K562 (cell line): ENCODE results near the gene PPP1R12C. TPM values are rescaled to one million over a fixed set of nuclear protein-coding genes. Genes with fewer than 3 reads are reported as not detected.

Experiments
- ATAC-seq: fragments of 200-7000 bp; cut with Tn5 transposase; 3 replicates; pipeline ENCODE4 v1.9.1; 2020; ENCODE audit warnings: moderate library complexity
- BruUV-seq: library from RNA; stranded (reverse); fragments of 400-500 nt; replicated peaks from 2 replicates; lab custom pipeline; 2021; lab: Mats Ljungman, UMichigan
- CTCF ChIA-PET: fragments of 300-600 bp; formaldehyde crosslinking; extraction: SDS; loops from one replicate; lab custom pipeline; 2021; ENCODE audit warnings: low intra/inter-chr PET ratio; lab: Yijun Ruan, JAX
- POLR2A ChIA-PET: fragments of 300-600, 350-650 bp; sonication (Branson Sonifier 250); formaldehyde crosslinking; extraction: SDS; loops from one replicate; lab custom pipeline; 2021; ENCODE audit warnings: antibody characterized with exemption, inconsistent platforms; lab: Yijun Ruan, JAX
- DNase-seq, 4 experiments: peaks; one replicate each; pipeline versions ENCODE4 v3.0.0 to v3.0.0-alpha.2; 2011 to 2018; ENCODE audit warnings: low spot score in 3 of 4, mixed read lengths in 3 of 4; ENCODE audit errors: extremely low read depth in 1 of 4
- FAIRE-seq: peaks from 2 replicates; lab custom pipeline; 2011; peaks lifted over from hg19 to GRCh38; lab: Jason Lieb, UNC
- H2AFZ ChIP-seq: 2 replicates; pipeline ENCODE4 v1.6.0; 2011; ENCODE audit warnings: low read depth, low read length, control low read depth, inconsistent platforms
- H3K27ac ChIP-seq: fragments of 200-600 bp; 3 replicates; pipeline ENCODE4 v1.8.0; 2011; ENCODE audit warnings: low read depth, mild to moderate bottlenecking, control low read depth, inconsistent platforms, low read length, moderate library complexity, mixed read lengths; ENCODE audit errors: extremely low read depth
- H3K27me3 ChIP-seq, 2 experiments: fragments of 300-600 bp in 1 of 2; 2 replicates in 1 of 2; 3 replicates in 1 of 2; pipeline versions ENCODE4 v1.6.0 to v1.8.0; 2011; ENCODE audit warnings: inconsistent platforms in 2 of 2, low read length in 2 of 2, mild to moderate bottlenecking in 1 of 2, mixed read lengths in 1 of 2, moderate library complexity in 1 of 2; ENCODE audit not compliant: control insufficient read depth in 2 of 2, insufficient read depth in 2 of 2
- H3K36me3 ChIP-seq: fragments of 300-600 bp; 3 replicates; pipeline ENCODE4 v1.8.0; 2011; ENCODE audit warnings: mild to moderate bottlenecking, low read length, inconsistent platforms; ENCODE audit not compliant: control insufficient read depth, insufficient read depth
- H3K4me1 ChIP-seq, 2 experiments: fragments of 200-600 bp in 1 of 2; replicated peaks in 1 of 2; 2 replicates in 1 of 2; 3 replicates in 1 of 2; pipeline versions ENCODE4 v1.5.1 to v1.8.0; 2011; ENCODE audit warnings: inconsistent platforms in 2 of 2, low read length in 2 of 2, mild to moderate bottlenecking in 1 of 2, mixed read lengths in 1 of 2, moderate library complexity in 1 of 2; ENCODE audit not compliant: control insufficient read depth in 2 of 2, insufficient read depth in 2 of 2
- H3K4me2 ChIP-seq: 2 replicates; pipeline ENCODE4 v1.6.1; 2011; ENCODE audit warnings: low read length, control low read depth, inconsistent platforms, mixed read lengths; ENCODE audit not compliant: insufficient read depth
- H3K4me3 ChIP-seq: fragments of 200-600 bp; sonication (generic), shearing (Covaris generic); 2 replicates; pipeline ENCODE4 v1.5.1; 2016; ENCODE audit warnings: control low read depth, inconsistent platforms
- H3K79me2 ChIP-seq: fragments of 200-600 bp; 3 replicates; pipeline ENCODE4 v1.8.0; 2011; ENCODE audit warnings: low read length, inconsistent platforms; ENCODE audit not compliant: control insufficient read depth, insufficient read depth
- H3K9ac ChIP-seq, 2 experiments: 2 replicates each; pipeline versions ENCODE4 v1.6.0 to v1.6.1; 2011; ENCODE audit warnings: low read depth in 2 of 2, low read length in 2 of 2, control low read depth in 1 of 2, inconsistent platforms in 1 of 2, mild to moderate bottlenecking in 1 of 2, mixed read lengths in 1 of 2; ENCODE audit not compliant: insufficient read depth in 1 of 2
- H3K9me1 ChIP-seq: one replicate; pipeline ENCODE4 v1.6.0; 2011; ENCODE audit warnings: inconsistent platforms, mild to moderate bottlenecking, low read length, moderate library complexity; ENCODE audit not compliant: control insufficient read depth, insufficient read depth
- H3K9me3 ChIP-seq: replicated peaks from 2 replicates; pipeline ENCODE4 v1.5.1; 2011; ENCODE audit warnings: low read depth, low read length, inconsistent platforms; ENCODE audit not compliant: control insufficient read depth, insufficient read depth
- H4K20me1 ChIP-seq: replicated peaks from 2 replicates; pipeline ENCODE4 v1.6.1; 2011; ENCODE audit warnings: low read length, inconsistent platforms, mixed read lengths; ENCODE audit not compliant: control insufficient read depth, insufficient read depth
- GATAD2A ChIP-seq: fragments of 450-650 bp; IDR thresholded peaks from 2 replicates; pipeline ENCODE4 v1.6.1; 2017
- POLR2A ChIP-seq: fragments of 450-650 bp; conservative IDR thresholded peaks from 2 replicates; pipeline ENCODE4 v1.6.1; 2016
- POLR2G ChIP-seq: fragments of 200-400 bp; formaldehyde crosslinking; IDR thresholded peaks from 2 replicates; pipeline ENCODE4 v1.6.1; 2017; ENCODE audit warnings: low read depth, mild to moderate bottlenecking, antibody characterized with exemption, low read length, moderate library complexity
- SMARCA4 ChIP-seq: fragments of 450-650 bp; IDR thresholded peaks from 2 replicates; pipeline ENCODE4 v1.6.1; 2016
- SUPT5H ChIP-seq: fragments of 450-650 bp; IDR thresholded peaks from 2 replicates; pipeline ENCODE4 v1.6.1; 2016
- ZBTB33 ChIP-seq: sonication (generic); formaldehyde crosslinking; IDR thresholded peaks from 2 replicates; pipeline ENCODE4 v1.8.1; 2023; ENCODE audit warnings: mild to moderate bottlenecking, missing genetic modification reagents
- WGBS: fragments of 100-300 bp; shearing (Covaris generic); methylation state at CpG from one replicate; pipeline ENCODE4 v1.1.6; 2016; ENCODE audit warnings: low coverage, mixed read lengths; ENCODE audit not compliant: insufficient coverage; ENCODE audit errors: missing lambda C conversion rate; 5-methylcytosine and 5-hydroxymethylcytosine counted together
- in situ Hi-C: fragments of 300-500 bp; cut with MboI; formaldehyde crosslinking; loops from 4 replicates; pipeline ENCODE4 v1.15.0; 2018; ENCODE audit warnings: inconsistent platforms, mixed read lengths
- intact Hi-C: fragments of 100-400 bp; cut with micrococcal nuclease; formaldehyde crosslinking; loops from 2 replicates; pipeline ENCODE4 v1.14.2; 2022
- polyA plus RNA-seq, 8 experiments: library from polyadenylated mRNA; depleted of rRNA in 4 of 8; stranded (reverse) in 5 of 8; unstranded in 3 of 8; fragments of >200 nt; fragmentation: Nextera tagmentation in 2 of 8; fragmentation: Illumina TruSeq in 1 of 8; extraction: Ambion mirVana in 2 of 8; extraction: Trizol in 1 of 8; gene quantifications; 2 replicates each; pipeline versions ENCODE4 v1.2.1 to v1.2.3, GENCODE V29; 2011 to 2014; ENCODE audit warnings: inconsistent platforms in 1 of 8, missing spikeins in 1 of 8
- total RNA-seq, 7 experiments: library from RNA; depleted of rRNA in 6 of 7; stranded (reverse); fragments of >200 nt in 6 of 7; fragmentation: Illumina TruSeq in 2 of 7; extraction: Trizol in 2 of 7; gene quantifications; 2 replicates each; pipeline versions ENCODE4 v1.2.1 to v1.2.3, GENCODE V29; 2011 to 2021; ENCODE audit warnings: low replicate concordance in 1 of 7

PPP1R12C gene
- total and polyA plus RNA-seq, 9 of the 15 experiments (the other 6 are each of a cell fraction or from before 2014, with no cell fraction given) = 1.8 to 136 (median 33.7) TPM

GRCh38 chr19:55085923-55086715, 31.3 kb downstream of the PPP1R12C start:
- Histone ChIP-seq H3K4me3 (no peak overlapping the region), H3K9me1 (no peaks in the 10 kb centered on the region), H3K27me3 (no peaks in the 10 kb centered on the region), H3K9me3 (no peaks in the 10 kb centered on the region), H2AFZ (no peak overlapping the region), H3K79me2 (no peaks in the 10 kb centered on the region), H4K20me1 (peaks cover 4% of the 10 kb centered on the region; the same call in 1 of the 2 replicates), H3K36me3 (peaks cover 30% of the 10 kb centered on the region; the same call in 1 of the 3 replicates), H3K27ac (no peak overlapping the region), H3K4me2 (no peak overlapping the region), H3K4me1 (peaks cover 0 to 56% of the 10 kb centered on the region in 2 experiments; a peak in 3 of 5 replicates), H3K9ac (0 out of 4 replicates have a peak overlapping the region, but pooled peaks of 1 of the 2 experiments have one; percentile 6)
- no TSS peak for BruUV-seq
- intact Hi-C loops (loop anchor here (10.0 kb wide), 1 partner anchor 329 kb away; no protein-coding TSS in a partner anchor), in situ Hi-C loops (no loop called here)
- ATAC-seq (no peak), FAIRE-seq (no peak), DNase-seq (no peak)
- ChIA-PET CTCF (no interaction called here), POLR2A (interaction anchor here (0.6 to 1.9 kb wide), 5 partner anchors 20 to 876 kb away, joined by 3 to 5 read pairs (median 3); partner anchors contain the start of gene PPP1R12C)
- TF ChIP-seq ZBTB33 (CRISPR knock-in tag) (0 out of 2 replicates have a peak, but pooled peaks have one; percentile 3), SUPT5H (0 out of 2 replicates have a peak, but pooled peaks have one; percentile 11), GATAD2A (no peak), POLR2A (peak; percentile 35; the same call in 1 of the 2 replicates), SMARCA4 (no peak), POLR2G (peak; percentile 57; the same call in 1 of the 2 replicates)
- 87% methylated on average over 27 of the region's 35 CpGs for WGBS
